Measurements from ENCODE around the gene TSPAN5. TPM values are rescaled to one million over a fixed set of nuclear protein-coding genes. Genes with fewer than 3 reads are reported as not detected.

Gene TSPAN5
- polyA plus RNA-seq, 1 donor (not counting 4 experiments of a cell fraction or from before 2014, with no cell fraction given): 45.5 TPM

GRCh38 chr4:98652996-98653395 lies 5.4 kb downstream of the TSPAN5 start:
- Histone ChIP-seq H3K27ac (ENCODE audit: control insufficient read depth, insufficient read depth, low read length) (peak overlapping the region; percentile 72), H2AFZ (ENCODE audit: control insufficient read depth, low read length) (no peak overlapping the region), H3K4me2 (ENCODE audit: control insufficient read depth, extremely low read depth, insufficient read depth, low read depth, low read length) (peak overlapping the region; percentile 98), H3K4me1 (ENCODE audit: control insufficient read depth, extremely low read depth, insufficient read depth, low read length) (peaks cover 39% of the 10 kb centered on the region), H3K9me3 (ENCODE audit: control insufficient read depth, low read depth, low read length) (peaks cover 2% of the 10 kb centered on the region), H3K4me3 (ENCODE audit: control insufficient read depth in 2 of 3, extremely low read depth in 1 of 3, insufficient read depth in 2 of 3, low read depth in 1 of 3, low read length in 3 of 3) (no peak overlapping the region), H4K20me1 (ENCODE audit: control insufficient read depth, extremely low read depth, insufficient read depth, low read length) (no peaks in the 10 kb centered on the region), H3K79me2 (ENCODE audit: control insufficient read depth, insufficient read depth, low read length) (peaks cover 82% of the 10 kb centered on the region), H3K9me1 (ENCODE audit: control insufficient read depth, extremely low read depth, insufficient read depth, low read length) (no peaks in the 10 kb centered on the region), H3K27me3 (ENCODE audit: control insufficient read depth, extremely low read depth, insufficient read depth, low read length) (no peaks in the 10 kb centered on the region), H3K36me3 (ENCODE audit: control insufficient read depth in 2 of 2, extremely low read depth in 1 of 2, insufficient read depth in 2 of 2, low read length in 2 of 2) (no peaks in the 10 kb centered on the region), H3K9ac (ENCODE audit: control insufficient read depth, extremely low read depth, insufficient read depth, low read length) (no peak overlapping the region)
- dilution Hi-C loops (cut with MboI; ENCODE audit: extremely low pct_ligation_motif_present, low sequenced_read_pairs): no loop called here
- no peak for DNase-seq (ENCODE audit: low read depth, low spot score)
- no peak for FAIRE-seq
- TF ChIP-seq, protein P1, sequence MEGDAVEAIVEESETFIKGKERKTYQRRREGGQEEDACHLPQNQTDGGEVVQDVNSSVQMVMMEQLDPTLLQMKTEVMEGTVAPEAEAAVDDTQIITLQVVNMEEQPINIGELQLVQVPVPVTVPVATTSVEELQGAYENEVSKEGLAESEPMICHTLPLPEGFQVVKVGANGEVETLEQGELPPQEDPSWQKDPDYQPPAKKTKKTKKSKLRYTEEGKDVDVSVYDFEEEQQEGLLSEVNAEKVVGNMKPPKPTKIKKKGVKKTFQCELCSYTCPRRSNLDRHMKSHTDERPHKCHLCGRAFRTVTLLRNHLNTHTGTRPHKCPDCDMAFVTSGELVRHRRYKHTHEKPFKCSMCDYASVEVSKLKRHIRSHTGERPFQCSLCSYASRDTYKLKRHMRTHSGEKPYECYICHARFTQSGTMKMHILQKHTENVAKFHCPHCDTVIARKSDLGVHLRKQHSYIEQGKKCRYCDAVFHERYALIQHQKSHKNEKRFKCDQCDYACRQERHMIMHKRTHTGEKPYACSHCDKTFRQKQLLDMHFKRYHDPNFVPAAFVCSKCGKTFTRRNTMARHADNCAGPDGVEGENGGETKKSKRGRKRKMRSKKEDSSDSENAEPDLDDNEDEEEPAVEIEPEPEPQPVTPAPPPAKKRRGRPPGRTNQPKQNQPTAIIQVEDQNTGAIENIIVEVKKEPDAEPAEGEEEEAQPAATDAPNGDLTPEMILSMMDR (optimal IDR thresholded peaks at IDR 0.05 in 1 of 3, IDR thresholded peaks at IDR 0.05 in 1 of 3, conservative IDR thresholded peaks at IDR 0.05 in 1 of 3; ENCODE audit: extremely low read depth in 1 of 3, insufficient read depth in 2 of 3, low read length in 3 of 3): no peak
- no peak for TF ChIP-seq EZH2 (IDR thresholded peaks at IDR 0.05; ENCODE audit: low read length)

DNA sequence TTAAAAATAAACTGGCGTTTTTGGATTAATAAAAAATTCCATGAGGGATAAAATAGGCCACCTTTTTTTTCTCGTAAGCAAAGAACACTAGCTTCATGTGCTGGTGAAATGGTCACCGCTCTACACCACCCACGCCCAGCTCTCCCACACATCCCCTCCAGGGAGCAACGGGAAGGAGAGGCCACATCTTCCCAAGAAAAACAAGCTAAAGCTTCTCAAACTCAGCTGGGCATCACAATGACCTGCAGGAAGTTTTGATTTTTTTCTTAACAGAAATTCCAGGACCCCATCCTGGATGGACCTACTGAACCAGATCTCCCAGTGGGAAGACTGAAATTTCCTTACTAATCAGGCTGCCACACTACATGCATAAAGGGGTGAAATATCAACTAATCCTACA lies 9.8 kb downstream of the TSPAN5 start:
- no peak for FAIRE-seq
- TF ChIP-seq, protein P1 (optimal IDR thresholded peaks at IDR 0.05 in 1 of 3, IDR thresholded peaks at IDR 0.05 in 1 of 3, conservative IDR thresholded peaks at IDR 0.05 in 1 of 3; ENCODE audit: extremely low read depth in 1 of 3, insufficient read depth in 2 of 3, low read length in 3 of 3): no peak
- TF ChIP-seq EZH2 (IDR thresholded peaks at IDR 0.05; ENCODE audit: low read length): no peak

More for the DNA sequence above, 9.8 kb downstream of the TSPAN5 start:
- H3K9me1 ChIP-seq (ENCODE audit: control insufficient read depth, extremely low read depth, insufficient read depth, low read length): no peaks in the 10 kb centered on the region
- no peak overlapping the region for H3K9ac ChIP-seq (ENCODE audit: control insufficient read depth, extremely low read depth, insufficient read depth, low read length)
- peaks cover 94% of the 10 kb centered on the region for H3K79me2 ChIP-seq (ENCODE audit: control insufficient read depth, insufficient read depth, low read length)
- peaks cover 2% of the 10 kb centered on the region for H3K9me3 ChIP-seq (ENCODE audit: control insufficient read depth, low read depth, low read length)
- no peak overlapping the region for H2AFZ ChIP-seq (ENCODE audit: control insufficient read depth, low read length)
- H3K4me3 ChIP-seq (ENCODE audit: control insufficient read depth in 2 of 3, extremely low read depth in 1 of 3, insufficient read depth in 2 of 3, low read depth in 1 of 3, low read length in 3 of 3): no peak overlapping the region
- no peak overlapping the region for H3K27ac ChIP-seq (ENCODE audit: control insufficient read depth, insufficient read depth, low read length)
- H3K27me3 ChIP-seq (ENCODE audit: control insufficient read depth, extremely low read depth, insufficient read depth, low read length): no peaks in the 10 kb centered on the region
- H3K36me3 ChIP-seq (ENCODE audit: control insufficient read depth in 2 of 2, extremely low read depth in 1 of 2, insufficient read depth in 2 of 2, low read length in 2 of 2): no peaks in the 10 kb centered on the region
- no peak overlapping the region for H3K4me2 ChIP-seq (ENCODE audit: control insufficient read depth, extremely low read depth, insufficient read depth, low read depth, low read length)
- H4K20me1 ChIP-seq (ENCODE audit: control insufficient read depth, extremely low read depth, insufficient read depth, low read length): no peaks in the 10 kb centered on the region
- H3K4me1 ChIP-seq (ENCODE audit: control insufficient read depth, extremely low read depth, insufficient read depth, low read length): peaks cover 13% of the 10 kb centered on the region
- dilution Hi-C loops (cut with MboI; ENCODE audit: extremely low pct_ligation_motif_present, low sequenced_read_pairs): no loop called here
- DNase-seq (ENCODE audit: low read depth, low spot score): no peak
